ENCODE results near the gene PSMD10. TPM values are rescaled to one million over a fixed set of nuclear protein-coding genes. Genes with fewer than 3 reads are reported as not detected.

PSMD10 gene
- total and polyA plus RNA-seq, 2 of the 8 experiments (the other 6 are each of a cell fraction or from before 2014, with no cell fraction given), result 49.9 to 79.9 TPM

GRCh38 chrX:108070891-108071290, 20.5 kb downstream of the PSMD10 start:
- Histone ChIP-seq H3K4me3 (ENCODE audit: extremely low read depth in 1 of 4, insufficient read depth in 2 of 4, low read depth in 3 of 4, low read length in 4 of 4) (no peak overlapping the region), H3K56ac (replicated peaks; ENCODE audit: insufficient read length, low read depth, low read length) (no peak overlapping the region), H4K8ac (ENCODE audit: extremely low read depth, insufficient read depth, low read length) (no peak overlapping the region), H2AK5ac (ENCODE audit: low read depth, low read length) (no peak overlapping the region), H4K91ac (replicated peaks; ENCODE audit: insufficient read length, low read length) (no peak overlapping the region), H4K5ac (ENCODE audit: insufficient read length, low read depth, low read length) (no peak overlapping the region), H2BK5ac (ENCODE audit: low read depth, low read length) (no peak overlapping the region), H3K36me3 (ENCODE audit: control insufficient read depth in 2 of 4, insufficient read depth in 4 of 4, low read length in 3 of 4) (no peaks in the 10 kb centered on the region), H2BK120ac (replicated peaks; ENCODE audit: low read depth, low read length) (no peak overlapping the region), H3K4me1 (replicated peaks in 1 of 4; ENCODE audit: control insufficient read depth in 3 of 4, insufficient read depth in 4 of 4, low read length in 3 of 4) (no peaks in the 10 kb centered on the region), H3K9me3 (ENCODE audit: insufficient read depth in 2 of 2, low read depth in 1 of 2, low read length in 1 of 2) (no peaks in the 10 kb centered on the region), H2BK12ac (ENCODE audit: low read depth, low read length) (no peak overlapping the region), H3K4me2 (ENCODE audit: insufficient read depth in 1 of 2, low read depth in 2 of 2, low read length in 2 of 2) (no peak overlapping the region), H2AFZ (ENCODE audit: low read length) (no peak overlapping the region), H4K20me1 (replicated peaks in 1 of 2; ENCODE audit: control insufficient read depth in 1 of 2, insufficient read depth in 2 of 2, low read length in 2 of 2) (no peaks in the 10 kb centered on the region), H3K14ac (ENCODE audit: insufficient read length) (no peak overlapping the region), H3K27ac (ENCODE audit: low read depth, low read length) (no peak overlapping the region), H3K9ac (replicated peaks in 1 of 4; ENCODE audit: extremely low read depth in 1 of 4, low read depth in 3 of 4, low read length in 3 of 4) (no peak overlapping the region), H3K4ac (replicated peaks; ENCODE audit: insufficient read length, low read depth, low read length) (no peak overlapping the region), H2BK20ac (ENCODE audit: low read length) (no peak overlapping the region), H3K79me1 (ENCODE audit: low read depth, low read length) (no peaks in the 10 kb centered on the region), H3K27me3 (replicated peaks in 1 of 4; ENCODE audit: control insufficient read depth in 3 of 4, extremely low read depth in 1 of 4, insufficient read depth in 3 of 4, low read length in 3 of 4) (no peaks in the 10 kb centered on the region), H3K79me2 (ENCODE audit: control insufficient read depth in 1 of 2, insufficient read depth in 2 of 2, low read length in 2 of 2) (no peaks in the 10 kb centered on the region), H3K18ac (ENCODE audit: extremely low read depth, low read length) (no peak overlapping the region), H3K23ac (ENCODE audit: insufficient read length) (no peak overlapping the region), H3K23me2 (ENCODE audit: low read depth, low read length) (no peaks in the 10 kb centered on the region), H2BK15ac (ENCODE audit: low read length) (no peak overlapping the region)
- WGBS, 2 experiments (ENCODE audit: extremely low coverage in 1 of 2, insufficient coverage in 1 of 2, insufficient read length in 1 of 2, insufficient replicate concordance in 2 of 2, low coverage in 1 of 2, low lambda C conversion rate in 2 of 2, missing lambda C conversion rate in 1 of 2), result 61% methylated on average over 4 of the region's 4 CpGs; no CpG with 5 or more reads in 1 of the 2 experiments
- POLR2A ChIA-PET (ENCODE audit: partially characterized antibody), result no interaction called here
- CTCF ChIA-PET (ENCODE audit: partially characterized antibody), result interaction anchor here (1.0 to 2.1 kb wide), 5 partner anchors 20 to 416 kb away, joined by 3 to 5 read pairs (median 5); partner anchors contain the start of gene PSMD10
- FAIRE-seq (no peak), DNase-seq (ENCODE audit: low read depth in 1 of 2, low spot score in 2 of 2) (no peak)
